ENCODE measurements around the gene ANGPTL2. TPM values are rescaled to one million over a fixed set of nuclear protein-coding genes. Genes with fewer than 3 reads are reported as not detected.

ANGPTL2 gene
- total and polyA plus RNA-seq, 5 donors from 2014 or later = not detected

DNA sequence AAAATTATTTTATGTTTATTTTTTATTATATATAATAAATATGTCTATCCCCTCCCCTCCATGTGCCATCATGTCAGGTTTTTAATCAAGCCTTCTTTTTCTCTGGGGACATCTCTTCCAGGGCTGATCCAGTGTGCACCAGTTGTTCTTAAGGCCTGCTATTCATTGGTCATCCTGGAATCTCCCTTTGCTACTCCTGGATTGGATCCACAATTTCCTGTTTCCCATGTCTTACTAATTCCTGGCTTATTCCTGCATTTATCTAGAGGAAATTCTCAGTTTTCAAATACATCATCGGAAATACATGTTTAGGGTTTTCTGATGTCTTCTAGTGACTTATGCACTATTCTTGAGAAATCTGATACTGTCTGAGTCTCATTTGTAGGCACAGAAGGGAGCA lies 56.8 kb downstream of the ANGPTL2 start:
- Histone ChIP-seq H3K27me3 (ENCODE audit: control insufficient read depth, insufficient read depth, low read length) (no peaks in the 10 kb centered on the region), H3K27ac (ENCODE audit: insufficient read depth, low read length, poor library complexity, severe bottlenecking) (no peak overlapping the region), H3K9me3 (ENCODE audit: control insufficient read depth in 2 of 2, low read length in 2 of 2) (no peaks in the 10 kb centered on the region), H3K4me1 (ENCODE audit: control insufficient read depth, insufficient read depth, low read length, poor library complexity, severe bottlenecking) (no peaks in the 10 kb centered on the region), H3K36me3 (ENCODE audit: control insufficient read depth, insufficient read depth, low read length) (no peaks in the 10 kb centered on the region), H3K4me3 (ENCODE audit: low read depth, low read length) (no peak overlapping the region)
- DNase-seq = no peak
- Mint-ChIP-seq H3K27ac (peak overlapping the region in 1 of 3 donors; percentile 52), H3K27me3 (no peaks in the 10 kb centered on the region), H3K4me1 (peaks cover 0 to 5% (median 0%) of the 10 kb centered on the region in 4 donors), H3K4me3 (no peak overlapping the region), H3K9me3 (peaks cover 0 to 1% (median 0%) of the 10 kb centered on the region in 7 donors), H3K36me3 (peaks cover 12% of the 10 kb centered on the region)
- ATAC-seq (ENCODE audit: low read depth in 2 of 2) = no peak

DNA sequence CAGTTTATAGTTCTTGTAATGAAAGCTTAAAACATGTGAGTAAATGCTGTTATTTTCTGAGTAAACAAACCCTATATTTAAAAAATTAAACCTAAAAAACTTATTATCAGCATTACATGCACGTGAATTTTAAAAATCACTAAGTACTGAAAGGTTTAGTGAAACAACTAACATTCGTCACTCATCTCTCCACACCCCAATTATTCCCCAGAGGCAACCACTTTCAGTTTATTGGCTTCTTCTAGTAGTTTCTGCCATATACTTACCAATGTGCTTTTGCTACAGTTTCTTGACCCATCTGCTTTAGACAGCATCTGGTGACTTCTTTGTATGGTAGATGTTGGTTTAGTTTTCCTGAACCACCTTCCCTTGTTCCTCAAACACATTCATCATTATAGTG lies 58.1 kb downstream of the ANGPTL2 start:
- no peaks in the 10 kb centered on the region for H3K27me3 ChIP-seq (ENCODE audit: control insufficient read depth, insufficient read depth, low read length)
- no peak overlapping the region for H3K4me3 ChIP-seq (ENCODE audit: low read depth, low read length)
- H3K36me3 ChIP-seq (ENCODE audit: control insufficient read depth, insufficient read depth, low read length) = no peaks in the 10 kb centered on the region
- H3K27ac ChIP-seq (ENCODE audit: insufficient read depth, low read length, poor library complexity, severe bottlenecking) = no peak overlapping the region
- Mint-ChIP-seq H3K4me1 (peaks cover 0 to 5% (median 0%) of the 10 kb centered on the region in 4 donors), H3K36me3 (peaks cover 12% of the 10 kb centered on the region), H3K27ac (peak overlapping the region in 1 of 3 donors; percentile 47), H3K27me3 (no peaks in the 10 kb centered on the region), H3K9me3 (peaks cover 0 to 1% (median 0%) of the 10 kb centered on the region in 7 donors), H3K4me3 (no peak overlapping the region)
- no peaks in the 10 kb centered on the region for H3K9me3 ChIP-seq (ENCODE audit: control insufficient read depth in 2 of 2, low read length in 2 of 2)
- no peaks in the 10 kb centered on the region for H3K4me1 ChIP-seq (ENCODE audit: control insufficient read depth, insufficient read depth, low read length, poor library complexity, severe bottlenecking)
- DNase-seq (no peak), ATAC-seq (ENCODE audit: low read depth in 2 of 2) (no peak)

DNA sequence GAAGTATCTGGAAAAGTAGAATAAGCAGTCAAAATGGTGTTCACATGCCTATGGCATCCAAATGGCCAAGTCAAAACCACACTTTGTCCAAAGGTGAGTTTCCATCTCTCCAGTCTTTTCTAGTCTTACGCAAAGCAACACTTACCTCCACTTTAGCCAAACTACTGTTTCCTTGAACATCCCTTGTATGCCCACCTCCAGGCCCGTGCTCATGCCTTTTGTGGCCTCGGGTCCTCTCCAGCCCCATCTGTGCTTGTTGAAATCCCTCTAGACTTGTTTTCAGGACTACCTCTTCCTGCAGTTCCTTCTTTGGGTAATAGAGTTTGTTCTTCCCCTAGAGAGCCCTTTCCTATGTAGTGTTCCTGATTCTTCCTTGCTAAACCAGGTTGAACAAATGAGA lies 61.0 kb downstream of the ANGPTL2 start:
- Mint-ChIP-seq H3K4me1 (peaks cover 0 to 2% (median 0%) of the 10 kb centered on the region in 4 donors), H3K36me3 (peaks cover 18% of the 10 kb centered on the region), H3K4me3 (no peak overlapping the region), H3K9me3 (no peaks in the 10 kb centered on the region), H3K27me3 (no peaks in the 10 kb centered on the region), H3K27ac (peak overlapping the region in 1 of 3 donors; percentile 85)
- H3K4me3 ChIP-seq (ENCODE audit: low read depth, low read length) = no peak overlapping the region
- no peak overlapping the region for H3K27ac ChIP-seq (ENCODE audit: insufficient read depth, low read length, poor library complexity, severe bottlenecking)
- no peaks in the 10 kb centered on the region for H3K36me3 ChIP-seq (ENCODE audit: control insufficient read depth, insufficient read depth, low read length)
- H3K4me1 ChIP-seq (ENCODE audit: control insufficient read depth, insufficient read depth, low read length, poor library complexity, severe bottlenecking) = no peaks in the 10 kb centered on the region
- DNase-seq (no peak), ATAC-seq (ENCODE audit: low read depth in 2 of 2) (no peak)
- H3K9me3 ChIP-seq (ENCODE audit: control insufficient read depth in 2 of 2, low read length in 2 of 2) = no peaks in the 10 kb centered on the region
- no peaks in the 10 kb centered on the region for H3K27me3 ChIP-seq (ENCODE audit: control insufficient read depth, insufficient read depth, low read length)

DNA sequence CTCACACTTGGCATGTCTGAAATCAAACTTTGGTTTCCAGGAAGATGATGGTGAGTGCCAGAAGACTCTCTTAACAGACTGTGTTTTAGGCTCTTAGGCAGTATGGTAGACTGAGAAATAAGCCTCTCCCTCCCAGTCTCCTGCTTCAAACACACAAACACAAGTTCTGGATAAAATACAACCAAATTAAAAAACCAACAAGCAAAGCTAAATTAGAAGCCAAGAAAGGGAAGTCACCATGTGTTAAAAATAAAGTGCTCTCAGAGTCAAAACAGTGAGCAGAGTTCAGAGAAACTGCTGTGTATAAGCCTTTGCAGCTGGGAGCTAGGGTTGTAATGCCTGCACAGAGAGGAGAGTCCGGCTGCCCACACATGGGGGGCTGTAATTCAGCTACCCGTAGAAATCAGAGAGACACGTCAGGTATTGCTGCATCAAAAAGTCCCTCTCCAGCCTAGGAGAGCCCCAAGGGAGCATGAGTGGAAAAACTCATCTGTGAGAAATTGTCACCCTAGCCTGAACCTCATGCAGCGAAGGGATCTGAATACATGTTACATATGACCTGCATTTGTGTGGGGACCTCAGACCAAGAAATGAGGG lies 62.6 kb downstream of the ANGPTL2 start:
- Mint-ChIP-seq H3K4me3 (no peak overlapping the region), H3K4me1 (peaks cover 0 to 2% (median 0%) of the 10 kb centered on the region in 4 donors), H3K27ac (no peak overlapping the region), H3K27me3 (no peaks in the 10 kb centered on the region), H3K9me3 (no peaks in the 10 kb centered on the region), H3K36me3 (peaks cover 12% of the 10 kb centered on the region)
- Histone ChIP-seq H3K27ac (ENCODE audit: insufficient read depth, low read length, poor library complexity, severe bottlenecking) (no peak overlapping the region), H3K4me3 (ENCODE audit: low read depth, low read length) (no peak overlapping the region), H3K4me1 (ENCODE audit: control insufficient read depth, insufficient read depth, low read length, poor library complexity, severe bottlenecking) (no peaks in the 10 kb centered on the region), H3K36me3 (ENCODE audit: control insufficient read depth, insufficient read depth, low read length) (no peaks in the 10 kb centered on the region), H3K27me3 (ENCODE audit: control insufficient read depth, insufficient read depth, low read length) (no peaks in the 10 kb centered on the region), H3K9me3 (ENCODE audit: control insufficient read depth in 2 of 2, low read length in 2 of 2) (no peaks in the 10 kb centered on the region)
- ATAC-seq (ENCODE audit: low read depth in 2 of 2) (no peak), DNase-seq (no peak)

DNA sequence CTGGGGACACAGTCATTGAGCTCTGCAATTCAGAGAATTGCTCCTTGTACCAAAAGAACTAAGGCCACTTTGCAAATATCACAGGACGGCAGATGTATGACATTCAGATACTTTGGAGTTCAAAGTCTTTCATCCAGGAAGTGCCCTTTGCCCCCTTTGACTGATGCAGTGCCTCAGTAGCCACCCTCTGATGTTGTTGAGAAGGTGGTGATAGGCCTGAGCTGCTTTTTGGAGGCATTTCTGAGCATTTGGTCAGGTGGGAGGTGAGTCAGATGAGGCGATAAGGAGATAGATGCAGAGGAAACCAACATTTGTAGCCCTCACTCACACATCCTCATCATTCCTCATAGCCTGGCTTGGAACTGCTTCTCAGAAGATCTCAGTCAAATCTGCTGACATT lies 63.4 kb downstream of the ANGPTL2 start:
- Mint-ChIP-seq H3K9me3 (no peaks in the 10 kb centered on the region), H3K27ac (peak overlapping the region in 1 of 3 donors; percentile 38), H3K36me3 (peaks cover 12% of the 10 kb centered on the region), H3K27me3 (no peaks in the 10 kb centered on the region), H3K4me3 (no peak overlapping the region), H3K4me1 (peaks cover 0 to 2% (median 0%) of the 10 kb centered on the region in 4 donors)
- Histone ChIP-seq H3K36me3 (ENCODE audit: control insufficient read depth, insufficient read depth, low read length) (no peaks in the 10 kb centered on the region), H3K4me3 (ENCODE audit: low read depth, low read length) (no peak overlapping the region), H3K4me1 (ENCODE audit: control insufficient read depth, insufficient read depth, low read length, poor library complexity, severe bottlenecking) (no peaks in the 10 kb centered on the region), H3K27me3 (ENCODE audit: control insufficient read depth, insufficient read depth, low read length) (no peaks in the 10 kb centered on the region), H3K27ac (ENCODE audit: insufficient read depth, low read length, poor library complexity, severe bottlenecking) (no peak overlapping the region), H3K9me3 (ENCODE audit: control insufficient read depth in 2 of 2, low read length in 2 of 2) (no peaks in the 10 kb centered on the region)
- ATAC-seq (ENCODE audit: low read depth in 2 of 2) (no peak), DNase-seq (no peak)

DNA sequence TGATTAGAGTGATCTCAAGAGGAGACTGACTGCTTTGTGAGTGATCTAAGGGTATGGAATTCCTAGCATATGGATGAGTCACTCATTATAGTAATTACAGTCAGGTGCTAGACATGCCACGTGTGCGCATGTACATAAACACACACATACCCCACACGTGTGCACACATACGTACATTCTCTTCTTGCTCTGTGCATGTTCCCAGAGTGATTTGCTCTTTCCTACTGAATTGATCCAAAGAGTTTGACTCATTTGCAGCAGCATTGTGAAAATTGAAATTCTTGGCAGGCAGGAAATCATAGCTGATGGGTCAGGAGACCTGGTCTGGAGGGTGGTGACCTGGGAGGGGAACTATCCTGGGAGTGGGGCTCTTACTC lies 63.8 kb downstream of the ANGPTL2 start:
- H3K9me3 ChIP-seq (ENCODE audit: control insufficient read depth in 2 of 2, low read length in 2 of 2) = no peaks in the 10 kb centered on the region
- Mint-ChIP-seq H3K27ac (peak overlapping the region in 2 of 3 donors; percentile 3 to 33), H3K4me3 (no peak overlapping the region), H3K4me1 (peaks cover 0 to 2% (median 0%) of the 10 kb centered on the region in 4 donors), H3K36me3 (peaks cover 14% of the 10 kb centered on the region), H3K9me3 (no peaks in the 10 kb centered on the region), H3K27me3 (no peaks in the 10 kb centered on the region)
- ATAC-seq (ENCODE audit: low read depth in 2 of 2) (no peak), DNase-seq (no peak)
- no peak overlapping the region for H3K4me3 ChIP-seq (ENCODE audit: low read depth, low read length)
- H3K4me1 ChIP-seq (ENCODE audit: control insufficient read depth, insufficient read depth, low read length, poor library complexity, severe bottlenecking) = no peaks in the 10 kb centered on the region
- no peaks in the 10 kb centered on the region for H3K27me3 ChIP-seq (ENCODE audit: control insufficient read depth, insufficient read depth, low read length)
- no peak overlapping the region for H3K27ac ChIP-seq (ENCODE audit: insufficient read depth, low read length, poor library complexity, severe bottlenecking)
- H3K36me3 ChIP-seq (ENCODE audit: control insufficient read depth, insufficient read depth, low read length) = no peaks in the 10 kb centered on the region

DNA sequence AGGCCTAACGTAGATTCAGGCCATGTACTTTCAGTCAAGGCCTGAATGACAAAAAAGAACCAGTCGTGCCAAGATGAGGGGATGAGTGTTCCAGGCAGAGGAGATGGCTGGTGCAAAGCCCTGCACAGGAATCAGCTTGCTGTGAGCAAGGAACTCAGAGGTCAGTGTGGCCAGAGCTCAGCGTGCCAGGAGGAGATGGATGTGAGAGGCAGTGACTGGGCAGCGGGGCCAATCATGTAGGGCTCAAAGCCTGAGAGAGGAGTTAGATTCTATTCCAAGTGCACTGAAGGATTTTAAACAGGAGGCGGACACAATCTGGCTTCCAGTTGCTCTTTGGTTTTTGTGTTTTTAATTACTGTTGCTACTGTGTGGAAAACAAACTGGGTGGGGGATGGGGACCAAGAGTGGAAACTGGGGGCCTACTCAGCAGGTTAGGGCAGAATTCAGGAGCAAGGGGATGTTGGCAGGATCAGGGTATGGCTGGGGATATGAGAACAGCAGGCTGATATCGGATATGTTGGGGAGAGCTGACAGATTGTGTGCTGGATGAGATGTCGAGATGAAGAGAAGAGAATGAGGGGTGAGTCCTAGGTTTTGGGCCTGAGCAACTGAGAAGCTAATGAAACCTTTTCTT lies 64.3 kb downstream of the ANGPTL2 start:
- ATAC-seq (ENCODE audit: low read depth in 2 of 2) (no peak), DNase-seq (no peak)
- peak overlapping the region in 2 of 3 donors; percentile 3 to 33 for H3K27ac Mint-ChIP-seq
- H3K4me3 Mint-ChIP-seq = no peak overlapping the region
- Histone ChIP-seq H3K4me1 (ENCODE audit: control insufficient read depth, insufficient read depth, low read length, poor library complexity, severe bottlenecking) (no peaks in the 10 kb centered on the region), H3K27ac (ENCODE audit: insufficient read depth, low read length, poor library complexity, severe bottlenecking) (no peak overlapping the region), H3K9me3 (ENCODE audit: control insufficient read depth in 2 of 2, low read length in 2 of 2) (no peaks in the 10 kb centered on the region), H3K27me3 (ENCODE audit: control insufficient read depth, insufficient read depth, low read length) (no peaks in the 10 kb centered on the region), H3K36me3 (ENCODE audit: control insufficient read depth, insufficient read depth, low read length) (peaks cover 2% of the 10 kb centered on the region), H3K4me3 (ENCODE audit: low read depth, low read length) (no peak overlapping the region)
- peaks cover 15% of the 10 kb centered on the region for H3K36me3 Mint-ChIP-seq
- H3K4me1 Mint-ChIP-seq = peaks cover 0 to 2% (median 0%) of the 10 kb centered on the region in 4 donors
- no peaks in the 10 kb centered on the region for H3K27me3 Mint-ChIP-seq
- H3K9me3 Mint-ChIP-seq = no peaks in the 10 kb centered on the region

DNA sequence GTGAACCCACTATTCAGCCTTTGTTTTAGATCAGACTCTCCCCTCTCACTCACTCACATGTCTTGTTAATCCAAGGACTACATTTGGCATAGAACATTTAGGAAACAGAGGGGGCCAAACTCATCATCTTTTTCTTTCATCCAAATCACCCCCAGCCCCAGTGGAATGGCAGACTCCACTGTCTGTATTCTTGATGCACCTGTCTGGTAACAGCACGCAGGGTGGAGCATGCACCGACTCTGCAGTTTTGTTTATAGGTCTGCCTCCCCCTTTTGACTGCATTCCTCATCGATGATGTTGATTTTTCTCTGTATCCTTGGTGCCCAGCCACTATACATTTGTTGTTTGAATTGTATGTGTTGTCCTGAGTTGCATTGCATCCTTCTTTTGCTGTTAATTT lies 66.0 kb downstream of the ANGPTL2 start:
- Mint-ChIP-seq H3K27me3 (no peaks in the 10 kb centered on the region), H3K4me1 (peaks cover 0 to 2% (median 0%) of the 10 kb centered on the region in 4 donors), H3K9me3 (no peaks in the 10 kb centered on the region), H3K36me3 (peaks cover 12% of the 10 kb centered on the region), H3K27ac (no peak overlapping the region), H3K4me3 (no peak overlapping the region)
- peaks cover 2% of the 10 kb centered on the region for H3K36me3 ChIP-seq (ENCODE audit: control insufficient read depth, insufficient read depth, low read length)
- no peak overlapping the region for H3K27ac ChIP-seq (ENCODE audit: insufficient read depth, low read length, poor library complexity, severe bottlenecking)
- no peaks in the 10 kb centered on the region for H3K9me3 ChIP-seq (ENCODE audit: control insufficient read depth in 2 of 2, low read length in 2 of 2)
- no peak for ATAC-seq (ENCODE audit: low read depth in 2 of 2)
- H3K27me3 ChIP-seq (ENCODE audit: control insufficient read depth, insufficient read depth, low read length) = no peaks in the 10 kb centered on the region
- H3K4me1 ChIP-seq (ENCODE audit: control insufficient read depth, insufficient read depth, low read length, poor library complexity, severe bottlenecking) = no peaks in the 10 kb centered on the region
- no peak overlapping the region for H3K4me3 ChIP-seq (ENCODE audit: low read depth, low read length)
- DNase-seq = no peak
